ENCODE results near the gene CFAP57. TPM values are rescaled to one million over a fixed set of nuclear protein-coding genes. Genes with fewer than 3 reads are reported as not detected.
"Not testable (repeated sequence)": the region's sequence is repeated elsewhere in the genome, so short reads cannot be mapped to it uniquely, and the experiment has no call there.

The CFAP57 gene
- 1.4 TPM for total RNA-seq

- peak; percentile 89 for DNase-seq
These were observed at the start of gene CFAP57, which contains the start of gene EBNA1BP2 for GRCh38 chr1:43171876-43172526. Gene CFAP57 (plus strand): TSS chr1:43172330. CDS start chr1:43172754, 424 bp downstream. Gene EBNA1BP2 (minus strand): TSS chr1:43172290. CDS start chr1:43172118, 172 bp downstream.

- no peak for DNase-seq
These were observed 49.1 kb upstream of the CFAP57 start for GRCh38 chr1:43123031-43123430.

- no peak for DNase-seq
These were observed 43.3 kb upstream of the CFAP57 start for GRCh38 chr1:43128816-43129215.

GRCh38 chr1:43129426-43129825, 42.7 kb upstream of the CFAP57 start:
- DNase-seq = no peak

GRCh38 chr1:43134068-43134467, 38.1 kb upstream of the CFAP57 start:
- DNase-seq = no peak

GRCh38 chr1:43134640-43135039, 37.5 kb upstream of the CFAP57 start:
- no peak for DNase-seq

- DNase-seq = no peak
These were observed 36.0 kb upstream of the CFAP57 start for GRCh38 chr1:43135857-43136781.

GRCh38 chr1:43137445-43138052, 34.6 kb upstream of the CFAP57 start:
- DNase-seq = no peak

- DNase-seq = not testable (repeated sequence)
These were observed 32.8 kb upstream of the CFAP57 start for GRCh38 chr1:43139295-43139694.

- no peak for DNase-seq
These were observed 32.1 kb upstream of the CFAP57 start for GRCh38 chr1:43140010-43140409.

- DNase-seq = no peak
These were observed 31.5 kb upstream of the CFAP57 start for GRCh38 chr1:43140583-43140982.

- DNase-seq = no peak
These were observed 28.7 kb upstream of the CFAP57 start for GRCh38 chr1:43143441-43143888.

GRCh38 chr1:43144237-43144636, 27.9 kb upstream of the CFAP57 start:
- no peak for DNase-seq

GRCh38 chr1:43147625-43148327, 24.4 kb upstream of the CFAP57 start:
- DNase-seq = peak; percentile 9

GRCh38 chr1:43149889-43150288, 22.2 kb upstream of the CFAP57 start:
- no peak for DNase-seq

GRCh38 chr1:43152866-43153265, 19.3 kb upstream of the CFAP57 start:
- no peak for DNase-seq

- DNase-seq = no peak
These were observed 18.7 kb upstream of the CFAP57 start for GRCh38 chr1:43153443-43153842.

GRCh38 chr1:43156026-43156425, 16.1 kb upstream of the CFAP57 start:
- no peak for DNase-seq

- DNase-seq = no peak
These were observed 7.0 kb upstream of the CFAP57 start for GRCh38 chr1:43165162-43165561.

GRCh38 chr1:43165765-43166164, 6.4 kb upstream of the CFAP57 start:
- DNase-seq = no peak

- DNase-seq = no peak
These were observed 736 bp upstream of the CFAP57 start for GRCh38 chr1:43171312-43171875.

GRCh38 chr1:43172527-43172972, 420 bp downstream of the CFAP57 start:
- peak; percentile 89 for DNase-seq
